Hepatocyte (in vitro differentiated cells): ENCODE results near the gene SEMA5B. TPM values are rescaled to one million over a fixed set of nuclear protein-coding genes. Genes with fewer than 3 reads are reported as not detected.

Experiments used
- DNase-seq: peaks from one replicate; pipeline ENCODE4 v3.0.0-alpha.2; 2016; ENCODE audit warnings: low spot score
- H2AFZ ChIP-seq: fragments of 200-600 bp; sonication (generic); 2 replicates; pipeline ENCODE4 v1.6.0; 2016; ENCODE audit warnings: antibody characterized with exemption, mild to moderate bottlenecking
- H3K27ac ChIP-seq: fragments of 200-600 bp; sonication (generic); 2 replicates; pipeline ENCODE4 v1.5.1; 2016; ENCODE audit warnings: mild to moderate bottlenecking
- H3K27me3 ChIP-seq: fragments of 200-600 bp; sonication (generic); 2 replicates; pipeline ENCODE4 v1.6.1; 2016
- H3K36me3 ChIP-seq: fragments of 200-600 bp; sonication (generic); replicated peaks from 2 replicates; pipeline ENCODE4 v1.5.1; 2016; ENCODE audit warnings: low read depth; ENCODE audit not compliant: insufficient read depth
- H3K4me1 ChIP-seq: fragments of 200-600 bp; sonication (generic); 2 replicates; pipeline ENCODE4 v1.5.1; 2016; ENCODE audit warnings: mild to moderate bottlenecking, moderate library complexity; ENCODE audit not compliant: insufficient read depth
- H3K4me2 ChIP-seq: fragments of 200-600 bp; sonication (generic); 2 replicates; pipeline ENCODE4 v1.6.0; 2016
- H3K4me3 ChIP-seq: fragments of 200-600 bp; sonication (generic); 2 replicates; pipeline ENCODE4 v1.5.1; 2016; ENCODE audit warnings: mild to moderate bottlenecking
- H3K79me2 ChIP-seq: fragments of 200-600 bp; sonication (generic); 2 replicates; pipeline ENCODE4 v1.6.0; 2017; ENCODE audit warnings: mild to moderate bottlenecking
- H3K9me2 ChIP-seq: fragments of 200-600 bp; sonication (generic); replicated peaks from 2 replicates; pipeline ENCODE4 v1.6.0; 2017; ENCODE audit warnings: mild to moderate bottlenecking; ENCODE audit not compliant: insufficient read depth
- H3K9me3 ChIP-seq: fragments of 200-600 bp; sonication (generic); 2 replicates; pipeline ENCODE4 v1.5.1; 2016; ENCODE audit warnings: low read depth, mild to moderate bottlenecking
- H4K20me1 ChIP-seq: fragments of 200-600 bp; sonication (generic); 2 replicates; pipeline ENCODE4 v1.6.0; 2016; ENCODE audit warnings: mild to moderate bottlenecking; ENCODE audit not compliant: insufficient read depth, poor library complexity, severe bottlenecking
- CTCF ChIP-seq: fragments of 200-600 bp; sonication (generic); IDR thresholded peaks from 2 replicates; pipeline ENCODE4 v1.5.1; 2016; ENCODE audit warnings: antibody characterized with exemption, mild to moderate bottlenecking; ENCODE audit not compliant: poor library complexity
- EZH2 ChIP-seq: fragments of 200-600 bp; sonication (generic); IDR thresholded peaks from 2 replicates; pipeline ENCODE4 v1.6.1; 2016; ENCODE audit warnings: antibody characterized with exemption, mild to moderate bottlenecking, borderline replicate concordance
- EZH2phosphoT487 ChIP-seq: fragments of 200-600 bp; sonication (generic); IDR thresholded peaks from one replicate; pipeline ENCODE4 v1.6.1; 2018; ENCODE audit warnings: antibody characterized with exemption, mild to moderate bottlenecking, low read depth, moderate library complexity; ENCODE audit not compliant: unreplicated experiment, severe bottlenecking
- polyA plus RNA-seq: library from polyadenylated mRNA; unstranded; fragments of >200 nt; fragmentation: Nextera tagmentation; extraction: Ambion mirVana; gene quantifications from 2 replicates; pipeline ENCODE4 v1.2.1, GENCODE V29; 2016
- total RNA-seq: library from RNA; depleted of rRNA; stranded (reverse); fragments of >200 nt; gene quantifications from 2 replicates; pipeline ENCODE4 v1.2.3, GENCODE V29; 2014

The SEMA5B gene
- total and polyA plus RNA-seq, 2 experiments from 2014 or later, result 1.4 to 4.2 TPM

- TF ChIP-seq EZH2phosphoT487, result no peak
- TF ChIP-seq CTCF, result no peak
- no peak for TF ChIP-seq EZH2
- Histone ChIP-seq H3K27ac (no peak overlapping the region), H3K27me3 (no peaks in the 10 kb centered on the region), H4K20me1 (no peaks in the 10 kb centered on the region), H2AFZ (no peak overlapping the region), H3K4me2 (no peak overlapping the region), H3K4me3 (no peak overlapping the region), H3K36me3 (peaks cover 4% of the 10 kb centered on the region), H3K9me3 (no peaks in the 10 kb centered on the region), H3K4me1 (no peaks in the 10 kb centered on the region), H3K79me2 (no peaks in the 10 kb centered on the region), H3K9me2 (no peaks in the 10 kb centered on the region)
- DNase-seq, result no peak
These were observed 165.2 kb downstream of the SEMA5B start for GRCh38 chr3:122862381-122862780.

Other genes starting within 250 kb of the SEMA5B start
- 7.9 and 11.0 TPM in 2 replicates for gene HSPBAP1, start 233.9 kb downstream of the SEMA5B start, total RNA-seq
- 6.2 and 9.3 TPM in 2 replicates for gene HSPBAP1, start 233.9 kb downstream of the SEMA5B start, polyA plus RNA-seq
- gene SLC49A4, start 232.7 kb downstream of the SEMA5B start, total RNA-seq, result 59.2 and 61.2 TPM in 2 replicates
- gene SLC49A4, start 232.7 kb downstream of the SEMA5B start, polyA plus RNA-seq, result 30.9 and 39.1 TPM in 2 replicates
- gene PDIA5, start 39.3 kb upstream of the SEMA5B start, total RNA-seq, result 71.8 and 82.0 TPM in 2 replicates
- gene PDIA5, start 39.3 kb upstream of the SEMA5B start, polyA plus RNA-seq, result 88.4 and 97.3 TPM in 2 replicates
- gene SEC22A, start 174.2 kb upstream of the SEMA5B start, total RNA-seq, result 21.9 and 28.8 TPM in 2 replicates
- 13.9 and 16.0 TPM in 2 replicates for gene SEC22A, start 174.2 kb upstream of the SEMA5B start, polyA plus RNA-seq